Fibroblast of peridontal ligament (primary cell): ENCODE results near the gene LAPTM5.

Source experiments
- DNase-seq: peaks from one replicate; pipeline ENCODE4 v3.0.0-alpha.2; 2010; ENCODE audit errors: extremely low read depth

The LAPTM5 gene

DNA sequence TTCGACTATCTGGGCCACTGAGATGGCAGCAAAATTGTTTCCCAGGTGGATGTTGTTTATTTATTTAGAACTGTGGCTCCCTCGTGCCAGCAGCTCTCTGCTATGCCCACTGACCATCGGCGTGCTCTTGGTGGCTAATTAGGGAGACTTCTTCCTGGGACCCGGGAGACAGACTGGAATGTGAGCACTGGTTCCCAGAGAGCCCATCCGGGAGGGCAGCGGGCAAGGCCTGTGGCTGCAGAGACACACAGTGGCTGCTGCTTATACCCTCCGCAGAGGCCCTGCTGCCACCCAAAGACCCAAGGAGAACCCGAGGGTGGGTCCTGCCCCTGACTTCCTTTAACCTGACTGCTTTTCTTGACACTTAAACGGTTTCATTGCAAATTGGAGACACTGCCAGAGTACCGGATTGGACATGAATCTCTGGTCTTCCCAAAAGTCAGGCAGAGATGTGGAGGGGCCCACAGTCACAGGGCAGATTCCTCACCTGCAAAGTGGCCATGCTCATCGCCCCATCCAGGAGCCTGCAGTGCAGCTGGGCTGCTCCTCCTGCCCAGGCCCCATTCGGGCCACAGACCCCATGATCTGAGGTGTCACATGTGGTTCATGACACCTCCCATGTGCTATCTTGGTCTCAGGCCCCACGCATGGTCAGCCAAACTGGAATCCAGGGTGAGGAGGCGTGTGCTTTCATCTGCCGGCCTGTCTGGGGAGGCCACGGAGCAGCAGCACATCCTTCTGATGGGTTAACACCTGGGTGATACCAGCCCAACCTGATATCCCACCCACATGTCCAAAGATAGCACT, 28.5 kb downstream of the LAPTM5 start:
- DNase-seq, result no peak

DNA sequence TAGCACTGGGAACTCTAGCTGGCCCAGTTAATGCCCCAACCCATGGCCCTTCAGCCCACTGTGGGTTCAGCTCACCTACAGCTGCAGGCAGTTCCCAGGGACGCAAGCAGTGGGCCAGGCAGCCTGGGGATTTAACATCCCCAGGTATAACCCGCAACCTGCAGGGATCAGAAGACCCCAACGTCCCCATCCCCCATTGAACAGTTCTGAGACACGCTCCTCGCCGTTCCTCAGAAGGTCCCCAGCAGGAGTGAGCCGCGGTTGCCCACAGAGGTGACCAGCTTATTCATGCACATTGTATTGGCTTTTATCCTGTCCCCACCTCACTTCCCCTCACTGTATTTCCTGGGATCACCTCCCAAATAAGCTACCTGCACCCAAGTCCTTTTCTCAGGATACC, 29.2 kb downstream of the LAPTM5 start:
- no peak for DNase-seq

DNA sequence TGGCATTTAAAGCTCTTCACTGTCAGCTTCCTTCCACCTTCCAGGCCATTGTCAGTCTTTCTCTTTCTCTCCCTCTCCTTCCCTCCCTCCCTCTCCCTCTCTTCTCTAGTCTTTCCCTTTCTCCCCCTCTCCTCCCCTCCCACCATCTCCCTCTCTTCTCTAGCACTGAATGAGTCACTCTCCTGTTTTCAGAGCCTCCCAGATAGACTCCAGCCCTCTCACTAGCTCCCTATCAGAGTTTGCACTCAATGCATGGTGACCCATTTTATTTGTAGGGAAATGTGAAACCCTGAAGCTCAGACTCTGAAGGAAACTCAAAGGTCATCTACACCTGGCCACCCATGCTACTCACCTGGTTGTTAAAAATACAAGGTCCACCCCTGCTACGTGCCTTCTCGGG, 29.8 kb downstream of the LAPTM5 start:
- peak; percentile 43 for DNase-seq

DNA sequence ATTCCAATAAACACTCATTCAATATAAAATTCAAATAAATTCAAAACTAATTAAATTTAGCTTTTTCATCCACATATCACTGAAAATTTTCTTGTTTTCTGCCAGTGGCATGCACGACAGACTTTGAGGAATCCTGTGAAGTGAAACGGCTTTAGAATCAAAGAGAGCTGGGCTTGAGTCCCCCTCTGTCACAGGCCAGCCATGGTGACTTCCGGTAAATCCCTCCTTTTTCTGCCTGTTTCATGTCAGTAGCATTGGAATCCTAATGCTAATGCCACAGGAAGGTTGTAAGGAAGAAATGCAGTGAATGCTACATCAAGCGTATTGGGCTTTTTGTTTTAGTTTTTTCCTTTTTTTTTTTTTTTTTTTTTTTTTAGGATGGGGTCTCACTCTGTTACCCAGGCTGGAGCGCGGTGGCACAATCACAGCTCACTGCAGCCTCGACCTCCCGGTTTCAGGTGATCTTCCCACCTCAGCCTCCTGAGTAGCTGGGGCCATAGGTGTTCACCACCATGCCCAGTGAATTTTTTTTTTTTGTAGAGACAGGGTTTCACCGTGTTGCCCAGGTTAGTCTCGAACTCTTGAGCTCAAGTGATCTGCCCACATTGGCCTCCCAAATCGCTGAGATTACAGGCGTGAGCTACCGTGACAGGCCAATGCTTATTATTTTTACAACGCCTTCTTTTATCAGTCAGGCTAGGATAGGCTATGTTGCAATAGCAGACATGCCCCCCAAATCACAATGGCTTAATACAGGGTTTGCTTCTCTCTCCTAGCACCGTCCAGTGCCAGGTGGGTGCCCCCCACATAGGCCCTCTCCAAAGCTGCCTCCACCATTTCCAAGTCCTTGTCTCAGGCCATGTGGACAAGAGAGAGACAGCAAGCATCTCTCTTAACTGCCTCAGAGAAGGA, 30.5 kb downstream of the LAPTM5 start:
- no peak for DNase-seq

DNA sequence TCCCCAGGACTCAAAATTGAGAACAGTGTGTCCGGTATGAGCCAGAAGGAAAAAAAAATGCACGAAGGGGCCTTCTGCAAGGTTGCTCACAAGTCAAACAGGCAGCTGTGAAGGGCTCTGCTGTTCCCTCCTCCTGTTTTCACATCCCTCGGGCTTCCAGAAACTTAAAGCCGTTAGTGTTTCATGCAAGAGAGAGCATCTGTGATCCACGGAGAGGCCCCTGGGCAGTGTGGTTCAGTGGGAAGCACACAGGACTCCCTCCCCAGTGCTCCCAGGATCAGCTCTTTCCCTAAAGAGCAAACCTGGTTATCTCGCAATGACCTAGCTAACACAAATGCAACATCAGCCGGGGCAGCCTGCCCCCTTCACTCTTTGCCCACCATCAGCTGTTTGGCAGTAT, 31.3 kb downstream of the LAPTM5 start:
- no peak for DNase-seq

DNA sequence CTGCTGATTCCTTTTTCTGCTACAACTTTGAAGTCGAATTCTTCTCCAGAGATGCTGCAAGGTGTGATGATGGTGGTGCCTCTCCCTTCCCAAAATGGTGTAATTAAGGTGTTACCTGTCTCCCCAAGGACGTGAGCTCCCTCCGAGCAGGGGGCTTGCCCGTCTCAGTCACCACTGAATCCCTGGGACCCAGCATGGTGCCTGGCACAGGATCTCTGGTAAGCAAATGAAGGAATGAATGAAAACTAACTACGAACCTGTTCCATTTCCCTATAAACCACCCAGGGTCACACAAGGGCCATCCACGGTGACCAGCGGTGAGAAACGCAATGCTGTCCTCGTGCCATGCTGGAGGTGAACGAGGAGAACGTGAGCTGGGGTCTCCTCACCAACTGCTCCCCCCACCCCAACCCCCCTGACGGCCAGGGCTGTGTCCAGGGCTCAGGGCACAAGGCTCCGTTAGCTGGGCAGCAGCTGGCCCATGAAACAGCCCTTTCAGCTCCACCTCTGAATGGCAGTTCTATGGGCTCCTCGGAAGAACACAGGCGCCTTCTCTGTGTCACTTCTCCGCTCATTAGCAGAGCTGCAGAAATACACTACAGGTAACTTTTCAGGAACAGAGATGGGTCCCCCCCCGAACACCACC, 32.0 kb downstream of the LAPTM5 start:
- DNase-seq, result no peak

DNA sequence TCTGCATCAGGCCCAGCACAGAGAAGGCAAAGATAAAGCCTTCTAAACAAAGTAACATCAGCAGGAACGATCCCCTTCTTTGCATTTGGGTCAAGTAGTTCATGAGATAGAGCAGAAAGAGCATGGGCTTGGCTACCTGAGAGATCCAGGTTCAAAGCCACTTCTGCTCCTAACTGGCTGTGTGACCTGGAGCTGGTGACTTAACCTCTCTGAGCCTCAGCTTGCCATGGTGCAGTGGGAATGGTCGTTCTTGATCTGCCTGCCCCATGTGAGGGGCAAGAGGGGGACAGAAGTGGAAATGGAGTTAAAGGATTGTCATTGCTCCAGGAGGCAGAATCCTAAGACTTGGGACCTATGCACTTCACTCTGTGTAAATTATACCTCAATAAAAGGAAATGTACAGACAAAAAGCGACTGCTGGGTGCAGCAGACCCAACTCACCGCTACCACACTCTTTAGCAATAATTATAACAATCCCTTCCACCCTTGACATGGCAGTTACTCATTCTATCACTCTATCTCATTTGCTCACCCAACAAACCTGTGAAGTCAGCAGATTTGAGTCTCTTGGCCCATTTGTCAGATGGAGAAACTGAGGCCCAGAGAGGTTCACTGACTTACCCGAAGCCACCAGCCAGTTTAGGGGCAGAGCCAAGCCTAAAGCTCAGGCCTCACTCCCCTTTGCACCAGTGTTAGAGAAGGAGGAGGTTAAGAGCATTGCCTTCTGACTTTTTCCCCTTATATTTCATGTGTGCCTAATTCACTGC, 32.7 kb downstream of the LAPTM5 start:
- no peak for DNase-seq

DNA sequence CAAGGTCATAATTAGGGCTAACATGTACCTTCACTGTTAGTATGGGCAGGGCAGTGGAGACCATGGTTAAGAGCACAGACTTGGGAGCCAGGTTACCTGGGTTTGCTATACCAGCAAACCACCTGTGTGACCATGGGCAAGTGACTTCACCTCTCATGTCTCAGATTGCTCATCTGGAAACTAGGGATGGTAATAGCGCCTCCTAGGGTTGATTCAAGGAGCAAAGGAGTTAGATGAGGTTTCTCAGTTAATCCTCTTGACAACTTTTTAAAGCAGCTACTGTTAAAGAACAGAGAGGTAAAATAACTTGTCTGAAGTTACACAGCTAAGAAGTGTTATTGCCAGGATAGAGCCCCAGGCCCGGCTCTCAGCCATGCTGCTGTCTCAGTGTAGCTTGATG, 33.4 kb downstream of the LAPTM5 start:
- no peak for DNase-seq

DNA sequence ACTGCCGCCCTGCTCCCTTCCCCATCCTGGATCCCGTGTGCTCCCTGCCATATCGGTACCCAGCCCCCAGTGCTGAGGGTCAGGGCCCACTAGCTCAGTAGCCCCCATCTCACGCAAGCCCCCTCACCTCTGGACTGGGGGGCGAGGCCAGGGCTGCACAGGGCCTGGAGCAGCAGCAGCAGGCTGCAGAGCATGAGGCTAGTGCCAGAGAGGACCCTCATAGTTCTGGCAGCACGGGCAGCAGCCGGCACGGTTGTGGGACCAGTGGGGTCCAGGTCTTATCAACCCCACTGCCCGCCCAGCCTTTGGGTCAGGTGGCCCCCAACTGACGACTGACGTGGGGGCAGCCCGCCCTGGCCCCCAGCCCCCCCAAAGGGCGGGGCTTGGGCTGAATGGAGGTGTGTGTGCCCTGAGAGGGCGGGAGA, 34.2 kb downstream of the LAPTM5 start, which contains the start of gene MATN1:
MATN1 (minus strand) TSS at position 255 of the 425 bp plus-strand sequence; CDS start at position 221, 34 bp downstream.
- DNase-seq, result no peak

DNA sequence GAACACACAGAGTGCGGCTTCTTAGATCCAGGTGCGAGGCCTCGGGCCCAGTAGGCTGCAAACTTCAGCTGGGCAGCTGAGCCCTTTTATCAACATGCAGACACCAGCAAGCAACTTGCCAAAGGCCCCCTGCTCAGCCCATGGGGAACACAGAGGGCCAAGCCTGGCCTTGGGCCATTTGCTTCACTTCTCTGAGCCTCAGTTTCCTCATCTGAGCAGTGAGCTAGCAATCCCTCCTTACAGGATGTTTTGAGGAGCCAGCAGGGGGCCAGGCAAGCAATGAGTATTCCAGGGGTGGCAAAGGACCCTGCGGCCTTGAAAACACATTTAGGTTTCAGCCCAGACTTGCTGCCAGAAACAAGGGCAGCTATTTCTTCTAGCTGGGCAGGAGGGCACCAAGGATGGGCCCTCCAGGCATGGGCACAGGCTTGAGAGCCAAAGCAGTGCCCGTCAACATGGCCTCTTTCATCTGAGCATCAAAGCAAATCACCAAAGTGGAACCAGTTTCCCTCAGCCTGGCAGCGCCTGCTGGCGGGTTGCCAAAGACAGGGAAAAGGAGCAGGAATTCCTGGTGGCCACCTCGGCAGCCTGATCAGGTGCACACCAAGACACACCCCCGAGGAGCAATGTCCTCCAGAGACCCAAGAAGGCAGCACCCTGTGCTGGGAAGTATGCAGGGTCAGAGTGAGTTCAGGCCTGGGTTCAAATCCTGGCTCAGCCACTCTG, 35.6 kb downstream of the LAPTM5 start:
- no peak for DNase-seq

DNA sequence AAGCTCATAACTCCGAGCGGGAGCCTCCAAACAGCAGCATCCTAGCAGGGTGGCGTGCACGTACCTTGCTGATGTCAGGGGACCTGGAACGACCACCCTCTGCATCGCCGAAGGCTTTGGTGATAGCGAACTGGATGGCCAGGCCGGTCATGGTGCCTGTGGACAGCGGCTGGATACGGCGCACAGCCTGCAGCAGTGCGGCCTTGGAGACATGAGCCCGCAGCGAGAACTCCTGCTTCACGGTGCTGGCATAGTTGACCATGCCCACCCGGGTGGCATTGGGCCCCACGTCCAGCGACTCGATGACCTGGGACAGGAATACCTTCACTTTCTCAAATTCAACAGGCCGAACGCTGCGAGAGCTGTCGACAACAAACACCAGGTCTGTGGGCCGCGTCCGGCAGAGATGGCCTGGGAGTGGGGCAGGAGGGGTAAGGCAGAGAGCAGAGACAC, 36.2 kb downstream of the LAPTM5 start:
- DNase-seq, result no peak

DNA sequence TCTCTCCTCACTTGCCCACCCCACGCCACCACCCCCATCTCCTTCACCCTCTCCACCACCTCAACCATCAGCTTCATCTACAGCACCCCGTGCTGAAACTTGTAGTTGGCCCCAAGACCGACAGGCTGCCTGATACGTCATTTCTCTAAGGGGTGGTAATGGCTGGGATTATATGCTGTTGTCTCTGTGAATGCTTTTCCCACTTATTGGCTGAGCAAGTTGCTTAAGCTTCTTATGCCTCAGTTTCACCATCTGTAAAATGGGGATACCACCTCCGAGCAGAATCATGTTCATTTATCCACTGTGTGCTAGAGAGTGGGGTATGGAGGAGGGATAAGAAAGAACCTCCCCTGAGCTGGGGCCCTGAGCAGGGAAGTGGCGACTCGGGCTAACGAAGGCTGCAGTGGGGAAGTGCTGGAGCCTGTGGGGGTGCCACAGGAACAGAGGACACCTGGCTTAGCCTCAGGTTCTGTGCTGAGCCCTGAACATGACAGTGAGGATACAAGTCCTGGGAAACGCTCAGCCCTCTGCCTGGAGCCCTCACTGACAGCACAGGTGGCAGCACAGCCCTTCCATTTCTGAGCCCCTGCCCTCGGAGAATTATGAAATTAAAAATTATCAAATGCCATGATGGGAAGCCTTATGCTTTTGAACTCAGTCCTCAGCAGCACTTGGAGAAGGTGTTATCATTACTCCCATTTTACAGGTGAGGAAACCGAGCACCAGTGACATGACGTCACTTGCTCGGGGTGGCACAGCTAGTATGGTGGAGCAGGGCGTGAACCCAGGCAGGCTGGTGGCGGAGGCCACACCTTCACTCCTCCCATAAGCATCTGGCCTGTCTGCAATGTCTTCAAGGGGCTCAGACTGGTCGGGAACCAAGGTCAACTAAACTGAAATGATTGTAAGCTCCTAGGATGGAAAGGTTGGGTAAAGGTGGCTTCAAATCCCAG, 37.0 kb downstream of the LAPTM5 start:
- DNase-seq, result no peak

DNA sequence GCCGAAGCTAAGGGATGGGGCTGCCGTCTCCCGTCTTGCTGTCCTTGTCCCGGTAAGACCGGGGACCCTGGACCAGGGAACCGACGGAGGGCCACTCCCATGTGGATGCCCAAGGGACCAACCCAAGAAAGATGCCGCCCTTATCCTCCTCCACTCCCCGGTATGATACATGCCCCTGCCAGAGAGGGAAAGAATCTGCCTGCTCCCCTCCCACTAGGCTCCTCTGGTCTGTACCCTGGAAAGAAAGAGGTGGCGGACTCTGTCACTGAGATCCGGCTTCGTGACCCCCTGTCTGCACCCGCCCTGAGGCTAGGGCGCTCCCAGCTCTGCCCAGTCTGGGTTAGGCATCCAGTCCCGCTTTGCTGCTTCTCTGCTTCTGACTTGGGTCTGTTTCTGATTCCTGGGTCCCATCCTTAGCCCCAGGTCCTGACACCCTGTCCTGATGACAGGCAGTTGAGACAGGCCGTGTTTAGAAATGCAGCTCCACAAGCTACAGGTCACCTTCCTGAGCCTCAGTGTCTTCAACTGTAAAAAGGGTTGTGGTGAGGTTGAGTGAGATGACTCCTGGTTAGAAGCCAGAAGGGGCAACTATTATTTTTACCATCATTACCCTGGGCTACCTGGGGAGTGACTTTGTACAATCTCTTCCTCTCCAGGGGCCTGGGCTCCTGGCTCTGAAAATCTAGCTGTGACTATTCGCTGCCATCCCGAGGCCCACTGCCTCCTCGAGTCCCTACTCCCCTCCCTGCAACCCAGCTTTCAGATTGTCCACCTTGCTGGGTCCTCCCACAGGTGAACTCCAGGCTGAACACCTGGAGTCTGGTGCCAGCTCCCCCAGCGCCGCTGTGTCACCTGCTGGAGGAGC, 37.9 kb downstream of the LAPTM5 start:
- DNase-seq, result peak; percentile 53

DNA sequence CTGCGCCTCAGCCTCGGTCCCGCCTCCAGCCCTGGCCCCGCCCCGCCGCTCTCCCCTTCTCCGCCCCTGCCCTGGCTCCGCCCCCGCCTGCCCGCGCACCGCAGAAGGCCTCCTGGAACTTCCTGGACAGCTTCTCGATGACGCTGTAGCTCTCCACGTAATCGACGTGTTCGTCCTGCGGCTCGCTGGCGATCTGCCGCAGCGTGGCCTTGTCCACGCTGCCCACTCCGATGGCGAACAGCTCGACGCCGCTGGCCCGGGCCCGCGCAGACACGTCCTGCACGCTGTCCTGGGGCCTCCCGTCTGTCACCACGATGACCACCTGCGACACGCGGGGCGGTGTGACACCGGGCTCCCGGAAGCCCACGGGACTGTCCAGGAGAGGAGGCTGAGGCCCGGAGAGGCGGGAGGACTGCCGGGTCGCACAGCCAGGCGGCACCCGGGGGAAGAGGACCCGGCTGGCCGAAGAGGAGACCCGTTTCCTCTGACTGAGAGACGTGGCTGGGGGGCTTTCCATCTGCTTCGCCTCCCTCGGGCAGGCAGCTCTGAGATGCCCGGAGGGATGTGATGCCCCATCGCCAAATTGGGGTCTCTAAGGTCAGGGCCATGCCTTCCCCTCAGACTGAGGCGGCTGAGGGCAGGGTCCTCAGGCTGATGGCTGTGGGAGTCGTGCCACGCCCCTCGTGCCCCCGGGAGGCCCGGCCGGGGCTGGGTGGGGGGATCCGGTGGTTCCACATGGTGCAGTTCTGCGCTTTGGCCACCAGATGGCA, 38.8 kb downstream of the LAPTM5 start:
- DNase-seq, result peak; percentile 97

DNA sequence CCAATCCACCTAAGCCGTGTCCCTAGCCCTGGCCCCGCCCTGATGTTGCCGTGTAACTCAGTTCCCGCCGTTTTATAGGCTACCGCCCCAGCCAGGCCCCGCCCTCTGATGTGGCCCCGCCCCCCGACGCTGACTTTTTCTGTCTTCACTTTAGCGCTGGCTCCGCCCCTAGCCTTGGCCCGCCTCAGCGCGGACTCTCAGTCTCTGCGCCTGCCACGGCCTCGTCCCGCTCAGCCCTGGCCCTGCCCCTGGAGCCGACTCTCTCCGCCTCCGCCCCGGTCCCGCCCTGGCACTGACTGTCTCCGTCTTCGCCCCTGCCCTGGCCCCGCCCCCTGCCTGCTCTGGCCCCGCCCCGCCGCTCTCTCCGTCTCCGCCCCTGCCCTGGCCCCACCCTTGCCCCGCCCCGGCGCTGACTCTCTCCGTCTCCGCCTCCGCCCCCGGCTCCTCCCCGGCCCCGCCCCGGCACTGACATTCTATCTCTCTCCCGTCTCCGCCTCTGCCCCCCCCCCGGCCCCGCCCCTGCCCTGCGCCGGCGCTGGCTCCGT, 39.4 kb downstream of the LAPTM5 start:
- peak; percentile 95 for DNase-seq

DNA sequence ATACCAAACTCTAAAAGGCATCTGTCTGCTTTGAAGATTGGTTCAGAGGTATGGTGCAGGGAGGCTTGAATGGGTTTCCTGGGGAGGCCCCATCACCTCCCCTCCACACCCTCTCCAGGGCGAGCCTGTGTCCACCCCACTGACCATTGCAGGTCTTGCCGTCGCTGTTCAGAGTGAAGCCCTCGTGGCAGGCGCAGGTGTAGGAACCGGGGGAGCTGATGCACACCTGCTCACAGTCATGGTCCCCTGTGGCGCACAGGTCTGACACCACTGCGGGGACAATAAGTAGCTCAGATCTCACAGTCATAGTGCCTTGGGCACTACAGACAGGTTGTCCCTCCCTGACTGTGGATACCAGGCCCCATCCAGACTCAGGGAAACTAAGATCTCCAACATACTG, 40.9 kb downstream of the LAPTM5 start:
- no peak for DNase-seq

DNA sequence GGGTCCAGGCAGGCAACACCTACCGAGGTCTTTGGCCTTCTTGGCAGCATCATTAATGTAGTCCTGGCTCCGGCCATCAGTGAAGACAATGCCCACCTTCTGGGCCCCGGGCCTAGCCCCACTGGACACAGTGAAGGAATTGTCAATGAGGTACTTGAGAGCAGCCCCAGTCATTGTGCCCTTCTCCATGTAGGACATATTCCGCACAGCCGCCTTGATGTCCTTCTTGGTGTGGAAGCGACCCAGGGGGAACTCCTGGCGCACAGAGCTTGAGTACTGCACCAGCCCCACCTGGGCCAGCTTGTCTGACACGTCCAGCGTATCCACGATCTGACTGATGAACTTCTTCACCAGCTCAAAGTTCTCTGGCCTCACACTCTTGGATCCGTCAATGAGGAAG, 41.7 kb downstream of the LAPTM5 start:
- DNase-seq, result no peak

DNA sequence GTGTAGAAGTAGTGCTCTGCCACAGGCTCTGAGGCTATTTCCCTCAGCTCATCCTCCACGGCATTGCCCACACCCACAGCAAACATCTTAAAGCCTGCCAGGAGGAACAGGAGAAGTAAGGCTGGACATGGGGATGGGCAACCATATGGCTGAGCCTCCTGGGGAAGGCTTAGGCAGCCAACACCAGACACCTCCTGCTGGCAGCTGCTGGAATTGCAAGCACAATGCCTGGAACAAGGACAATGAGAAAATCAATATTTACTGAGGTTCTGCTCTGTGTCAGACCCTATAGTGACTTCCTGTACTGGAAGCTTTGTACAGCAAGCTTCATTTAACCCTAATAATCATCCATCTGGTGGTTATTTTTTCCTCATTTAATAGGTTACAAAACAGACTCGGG, 42.4 kb downstream of the LAPTM5 start:
- no peak for DNase-seq
